GM13976 (cell line): ENCODE measurements around the gene CPED1.

ENCODE experiments used
- DNase-seq: peaks from one replicate; pipeline ENCODE4 v3.0.0; 2012; ENCODE audit warnings: low spot score
- in situ Hi-C: fragments of 300-500 bp; cut with MboI; formaldehyde crosslinking; loops from one replicate; pipeline ENCODE4 v1.12.0; 2022; ENCODE audit warnings: low sequenced_read_pairs, mixed read lengths, inconsistent platforms; ENCODE audit not compliant: unreplicated experiment
- TF ChIP-seq, protein P1 (sequence below): IDR thresholded peaks from 2 replicates; pipeline ENCODE4 v1.5.1; 2012; ENCODE audit warnings: borderline replicate concordance, mild to moderate bottlenecking; ENCODE audit not compliant: insufficient read depth; ENCODE audit errors: extremely low read depth, missing control alignments, control extremely low read depth

CPED1 gene

GRCh38 chr7:120955577-120956149 lies 32.8 kb upstream of the CPED1 start:
- DNase-seq: no peak
- in situ Hi-C loops: no loop called here
- TF ChIP-seq, protein P1, sequence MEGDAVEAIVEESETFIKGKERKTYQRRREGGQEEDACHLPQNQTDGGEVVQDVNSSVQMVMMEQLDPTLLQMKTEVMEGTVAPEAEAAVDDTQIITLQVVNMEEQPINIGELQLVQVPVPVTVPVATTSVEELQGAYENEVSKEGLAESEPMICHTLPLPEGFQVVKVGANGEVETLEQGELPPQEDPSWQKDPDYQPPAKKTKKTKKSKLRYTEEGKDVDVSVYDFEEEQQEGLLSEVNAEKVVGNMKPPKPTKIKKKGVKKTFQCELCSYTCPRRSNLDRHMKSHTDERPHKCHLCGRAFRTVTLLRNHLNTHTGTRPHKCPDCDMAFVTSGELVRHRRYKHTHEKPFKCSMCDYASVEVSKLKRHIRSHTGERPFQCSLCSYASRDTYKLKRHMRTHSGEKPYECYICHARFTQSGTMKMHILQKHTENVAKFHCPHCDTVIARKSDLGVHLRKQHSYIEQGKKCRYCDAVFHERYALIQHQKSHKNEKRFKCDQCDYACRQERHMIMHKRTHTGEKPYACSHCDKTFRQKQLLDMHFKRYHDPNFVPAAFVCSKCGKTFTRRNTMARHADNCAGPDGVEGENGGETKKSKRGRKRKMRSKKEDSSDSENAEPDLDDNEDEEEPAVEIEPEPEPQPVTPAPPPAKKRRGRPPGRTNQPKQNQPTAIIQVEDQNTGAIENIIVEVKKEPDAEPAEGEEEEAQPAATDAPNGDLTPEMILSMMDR: no peak

- TF ChIP-seq, protein P1: no peak
- no peak for DNase-seq
- in situ Hi-C loops: no loop called here
These were observed 28.5 kb upstream of the CPED1 start for GRCh38 chr7:120959929-120960484.

GRCh38 chr7:120960714-120961113 lies 27.8 kb upstream of the CPED1 start:
- TF ChIP-seq, protein P1: no peak
- in situ Hi-C loops: no loop called here
- DNase-seq: no peak

GRCh38 chr7:120961638-120962173 lies 26.8 kb upstream of the CPED1 start:
- TF ChIP-seq, protein P1: no peak
- DNase-seq: no peak
- in situ Hi-C loops: no loop called here

- DNase-seq: no peak
- TF ChIP-seq, protein P1: no peak
- in situ Hi-C loops: no loop called here
These were observed 24.4 kb upstream of the CPED1 start for GRCh38 chr7:120964088-120964487.

DNA sequence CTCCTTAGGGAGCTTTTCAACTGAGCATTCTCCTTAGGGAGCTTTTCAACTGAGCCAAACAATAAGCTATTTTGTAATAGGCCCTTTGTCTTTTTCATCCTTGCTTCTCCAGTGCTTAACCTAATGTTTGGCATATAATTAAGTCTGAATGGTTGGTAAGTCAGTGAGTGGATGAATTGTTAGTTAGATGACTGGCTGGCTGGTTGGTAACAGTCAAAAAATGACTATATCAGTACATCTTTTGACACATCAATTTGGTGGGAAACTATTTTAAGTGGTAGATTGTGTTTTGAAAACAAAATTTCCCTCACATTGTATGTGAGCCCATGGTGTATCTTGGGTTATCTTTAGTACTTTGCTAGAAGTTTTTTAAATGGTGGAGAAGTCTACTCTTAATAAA lies 21.6 kb upstream of the CPED1 start:
- DNase-seq: no peak
- TF ChIP-seq, protein P1: no peak
- in situ Hi-C loops: no loop called here

- TF ChIP-seq, protein P1: no peak
- in situ Hi-C loops: no loop called here
- DNase-seq: no peak
These were observed 14.7 kb upstream of the CPED1 start for GRCh38 chr7:120973849-120974248.
